CD4-positive, alpha-beta T cell treated with Interleukin-10 for 1 hour (primary cell): ENCODE measurements around the gene CFI.

Source experiments
- DNase-seq: peaks from one replicate; pipeline ENCODE4 v3.0.0-alpha.2; 2020

Gene CFI

DNA sequence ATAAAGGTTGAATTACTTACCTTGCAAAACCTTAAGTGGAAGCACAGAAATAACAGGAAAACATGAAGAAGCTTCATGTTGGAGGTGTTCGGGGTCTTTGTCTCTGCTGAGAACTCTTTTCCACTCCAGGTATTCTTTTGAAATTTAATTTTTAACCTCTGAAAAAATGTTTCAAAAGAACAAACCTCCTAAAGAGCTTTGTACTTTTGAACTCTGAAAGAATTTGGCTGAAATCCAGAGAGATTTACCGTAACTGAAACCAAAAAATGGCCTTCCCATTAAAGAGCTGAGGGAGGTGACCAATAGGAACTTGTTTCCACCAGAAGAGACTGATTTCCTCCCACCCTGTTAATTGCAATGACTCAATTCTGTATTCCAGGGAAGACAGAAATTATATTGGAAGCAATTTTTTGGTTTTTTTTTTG, at the start of gene CFI:
Gene CFI, minus strand, starts transcription at position 105 of the 425 bp plus-strand sequence. Its CDS starts 28 bp downstream, at position 77.
- DNase-seq: no peak

DNA sequence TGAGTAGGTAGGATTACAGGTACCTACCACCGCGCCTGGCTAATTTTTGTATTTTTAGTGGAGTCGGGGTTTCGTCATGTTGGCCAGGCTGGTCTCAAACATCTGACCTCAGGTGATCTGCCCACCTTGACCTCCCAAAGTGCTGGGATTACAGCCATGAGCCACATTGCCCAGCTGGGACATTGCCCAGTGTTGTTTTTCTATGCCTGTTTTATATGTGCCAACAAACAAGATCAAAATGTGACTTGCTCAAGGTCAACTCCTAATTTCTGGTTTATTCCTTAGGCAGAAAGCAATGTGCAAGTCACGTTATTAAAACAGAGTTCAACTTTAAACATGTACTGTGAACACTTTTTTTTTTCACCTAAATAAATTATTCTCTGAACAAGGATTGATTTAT, 48.8 kb upstream of the CFI start:
- DNase-seq: no peak

DNA sequence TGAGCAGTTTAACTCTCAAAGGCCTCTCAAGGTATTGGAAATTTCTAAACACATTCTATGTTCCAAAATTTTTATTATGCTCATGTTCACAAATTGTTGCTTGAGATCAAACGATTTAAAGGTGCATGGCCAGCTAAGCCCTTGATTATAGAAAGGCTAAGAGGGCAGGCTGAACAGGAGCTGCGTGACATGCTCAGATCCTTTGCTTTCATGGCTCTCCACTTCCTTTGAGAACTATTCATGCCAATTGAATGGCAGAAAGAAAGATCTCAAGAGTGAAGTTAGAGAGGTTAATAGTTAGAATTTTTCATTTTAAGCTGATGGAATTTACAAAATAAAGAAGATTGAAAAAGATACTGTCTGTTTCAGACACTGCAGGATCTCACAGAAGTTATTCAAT, 46.7 kb upstream of the CFI start:
- DNase-seq: no peak

DNA sequence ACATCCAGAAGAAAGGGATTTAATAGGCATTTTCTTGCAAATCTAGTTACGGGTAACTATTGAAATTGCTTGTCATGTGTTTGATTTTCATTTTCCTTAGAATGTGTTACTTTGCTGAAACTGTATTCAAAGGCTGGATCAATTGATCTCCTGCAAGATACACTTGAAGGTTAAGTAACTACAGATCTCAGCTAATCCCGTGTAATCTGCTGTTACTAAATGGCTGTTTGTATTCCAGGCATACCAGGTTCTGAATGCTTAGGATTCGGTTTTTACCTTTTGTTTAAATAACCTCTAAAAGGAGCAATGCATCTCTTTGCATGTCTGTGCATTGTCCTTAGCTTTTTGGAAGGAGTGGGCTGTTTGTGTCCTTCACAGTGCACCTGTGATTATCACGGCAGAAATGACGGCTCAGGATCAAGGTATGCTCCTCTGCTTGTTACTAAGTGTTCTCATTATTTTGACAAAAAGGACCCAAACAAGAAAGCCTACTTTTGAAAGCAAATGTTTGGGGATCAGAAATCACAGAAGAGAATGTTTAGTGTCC, 46.2 kb upstream of the CFI start, which contains the start of gene LRIT3:
Gene LRIT3, plus strand, starts transcription at position 212 of the 547 bp plus-strand sequence. Its CDS starts 95 bp downstream, at position 307.
- no peak for DNase-seq

DNA sequence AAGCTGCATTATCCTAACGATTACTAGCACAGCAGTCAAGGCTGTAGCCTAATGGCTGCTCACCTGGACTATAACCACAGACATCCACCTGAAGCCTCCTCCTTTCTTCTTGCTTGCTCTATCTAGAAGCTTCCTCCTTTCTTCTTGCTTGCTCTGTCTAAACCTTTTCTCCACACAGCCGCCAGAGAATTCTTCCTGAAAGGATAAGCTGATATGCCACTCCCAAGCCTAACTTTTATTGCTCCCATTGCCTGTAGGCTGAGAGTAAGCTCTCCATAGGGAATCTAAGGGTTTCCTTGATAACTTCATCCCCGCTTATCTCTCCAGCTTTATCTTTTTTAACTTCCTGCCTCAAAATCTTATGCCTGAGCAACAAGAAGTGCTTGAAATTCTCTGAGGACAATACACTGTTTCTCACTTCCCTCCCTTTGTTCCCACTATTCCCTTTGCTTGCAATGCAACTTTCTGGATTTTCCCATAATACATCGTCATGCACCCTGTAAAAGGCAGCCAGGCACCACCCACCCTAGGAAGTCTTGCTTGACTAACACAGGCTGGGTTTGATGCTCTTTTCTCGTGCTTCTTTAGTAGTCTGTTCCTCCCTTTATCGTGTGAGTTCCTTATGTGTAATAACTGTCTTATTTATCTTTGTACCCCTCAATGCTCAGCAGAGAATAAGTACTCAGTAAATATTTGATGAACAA, 44.7 kb upstream of the CFI start:
- no peak for DNase-seq

DNA sequence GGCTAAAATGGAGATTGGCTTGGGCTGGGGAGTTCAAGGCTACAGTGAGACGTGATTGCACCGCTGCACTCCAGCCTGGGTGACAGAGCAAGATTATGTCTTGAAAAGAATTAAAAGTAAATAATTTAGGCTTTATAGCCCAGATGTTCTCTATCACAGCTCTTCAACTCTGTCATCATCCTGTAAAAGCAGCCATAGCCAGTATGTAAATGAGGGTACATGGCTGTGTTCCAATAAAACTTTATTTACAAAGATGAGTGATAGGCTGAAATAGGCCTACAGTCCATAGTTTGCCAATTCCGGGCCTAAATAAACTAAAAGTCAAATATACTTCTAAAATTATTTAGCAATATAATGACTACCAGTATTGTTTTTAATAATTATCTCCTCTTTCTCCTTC, 35.2 kb upstream of the CFI start:
- no peak for DNase-seq

DNA sequence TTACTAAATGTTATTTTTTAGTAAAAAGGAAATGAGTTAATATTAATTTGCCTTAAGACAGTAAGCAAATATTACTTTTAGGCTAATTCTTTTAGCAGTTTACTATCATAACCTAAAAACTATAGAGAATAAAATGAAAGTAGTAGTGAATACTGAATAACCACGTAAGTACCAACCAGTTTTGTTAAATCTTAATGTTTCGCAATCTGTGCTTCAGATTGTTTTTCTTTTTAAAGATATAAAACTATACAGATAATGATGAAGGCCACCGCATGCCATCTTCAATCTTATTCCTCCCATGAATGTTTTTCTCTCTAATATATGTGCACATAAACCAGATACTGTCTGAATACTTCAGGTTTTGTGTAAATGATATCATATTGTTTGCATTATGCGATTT, 32.0 kb upstream of the CFI start:
- no peak for DNase-seq

DNA sequence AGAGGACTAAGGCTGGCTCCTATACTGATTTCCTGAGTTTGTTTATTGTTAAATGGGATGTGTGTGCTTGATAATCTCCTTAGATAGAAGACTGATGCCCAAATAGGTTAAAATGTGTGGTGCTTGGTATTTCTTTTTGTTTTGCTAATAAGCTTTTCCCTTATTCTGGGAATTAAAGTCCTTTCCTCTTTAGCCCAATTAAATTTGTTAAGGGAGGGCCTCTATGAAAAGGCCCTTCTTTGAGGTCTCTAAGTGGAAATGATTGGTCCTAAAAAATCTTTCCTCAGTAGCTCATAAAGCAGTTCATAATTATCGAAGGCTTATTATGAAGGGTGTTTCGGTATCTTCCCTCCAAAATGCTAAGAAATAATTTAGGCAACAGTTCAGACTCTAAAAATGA, 25.9 kb upstream of the CFI start, which contains the start of gene RRH:
Gene RRH, plus strand, starts transcription at position 301 of the 400 bp plus-strand sequence. Its CDS starts 56 bp downstream, at position 357.
- no peak for DNase-seq

DNA sequence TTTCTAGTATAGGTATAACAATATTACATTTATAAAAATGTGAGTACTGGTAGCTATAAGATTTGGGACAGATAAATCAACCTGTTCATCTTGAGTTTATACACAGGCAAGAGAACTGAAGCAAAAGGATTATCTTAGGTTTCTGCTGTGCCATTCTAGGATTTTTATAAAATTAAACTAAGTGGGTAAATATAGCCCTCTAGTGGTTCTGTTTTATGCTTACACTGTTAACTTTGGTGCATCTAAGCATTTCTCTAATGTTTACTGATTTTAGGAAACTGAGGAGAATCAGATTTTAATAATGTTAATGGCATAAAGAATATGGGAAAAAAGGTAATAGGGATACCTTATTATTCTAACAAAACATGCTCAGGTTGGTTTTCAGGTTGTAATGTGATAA, 24.9 kb upstream of the CFI start:
- peak; percentile 34 for DNase-seq

DNA sequence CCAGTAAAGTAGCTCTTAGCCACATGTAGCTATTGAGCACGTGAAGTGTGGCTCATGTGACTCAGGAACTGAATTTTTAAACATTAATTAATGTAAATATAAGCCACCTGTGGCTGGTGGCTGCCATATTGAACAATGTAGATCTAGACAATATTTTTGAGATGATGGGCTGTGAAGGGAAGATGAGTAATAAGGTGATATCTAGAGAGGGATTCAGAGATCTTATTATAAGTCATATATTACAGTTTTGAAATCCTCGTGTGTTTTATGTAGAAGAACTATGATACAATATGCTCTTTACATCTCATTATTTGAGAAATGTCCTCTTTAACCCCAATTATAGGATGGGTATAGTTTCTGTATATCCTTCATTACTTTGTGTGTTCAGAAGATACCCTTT, 19.4 kb upstream of the CFI start:
- DNase-seq: no peak

DNA sequence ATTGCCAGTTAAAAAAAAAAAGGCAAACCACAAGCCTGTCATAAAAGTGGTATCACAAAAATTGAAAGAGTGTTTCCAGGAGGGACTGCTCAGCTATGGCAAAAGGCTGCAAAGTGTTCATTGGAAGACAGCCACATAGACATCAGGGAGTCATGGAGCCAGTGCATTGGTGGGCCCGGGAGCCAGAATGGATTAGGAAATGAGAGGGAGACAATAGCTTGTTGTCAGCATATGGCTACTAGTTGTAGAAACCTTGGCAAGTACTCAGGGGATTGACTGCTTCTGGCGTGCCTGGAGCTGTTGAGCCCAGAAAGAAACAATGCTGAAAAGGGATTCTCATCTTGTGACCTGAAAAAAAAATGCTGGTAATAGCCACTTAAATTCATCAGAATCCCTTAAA, 18.8 kb upstream of the CFI start:
- DNase-seq: no peak

DNA sequence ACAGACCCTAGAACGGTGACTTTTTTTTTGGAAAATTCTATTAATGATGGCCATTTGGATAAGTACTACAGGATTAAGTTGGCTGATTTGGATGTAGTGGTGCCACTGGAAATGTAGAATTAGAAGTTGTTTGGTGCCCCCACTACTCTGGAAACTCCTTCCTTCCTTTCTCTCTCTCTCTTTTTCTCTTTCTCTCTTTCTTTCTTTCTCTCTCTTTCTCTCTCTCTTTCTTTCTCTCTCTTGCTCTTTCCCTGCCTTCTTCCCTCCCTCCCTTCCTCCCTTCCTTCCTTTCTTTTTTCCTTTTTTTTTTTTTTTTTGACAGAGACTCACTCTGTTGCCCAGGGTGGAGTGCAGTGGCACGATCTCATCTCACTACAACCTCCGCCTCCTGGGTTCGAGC, 16.5 kb upstream of the CFI start:
- DNase-seq: no peak

DNA sequence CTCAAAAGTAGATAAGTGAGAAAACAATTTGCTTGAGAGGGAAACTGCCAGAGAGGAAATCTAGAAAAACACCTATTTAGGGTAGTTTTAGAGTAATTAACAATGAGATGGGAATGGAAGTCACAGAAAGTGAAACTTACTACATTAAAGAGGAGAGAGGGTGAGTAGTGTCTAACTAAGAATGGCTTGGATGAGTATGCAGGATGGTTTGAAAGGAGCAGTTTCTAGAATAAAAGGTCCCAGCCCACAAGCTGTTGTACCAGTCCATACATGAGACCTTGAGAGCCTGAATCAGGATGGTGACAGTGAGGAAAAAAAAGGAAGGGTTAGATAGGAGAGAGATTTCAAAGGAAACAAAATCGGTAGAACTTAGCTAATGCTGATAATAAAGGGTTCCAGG, 15.1 kb upstream of the CFI start:
- no peak for DNase-seq

DNA sequence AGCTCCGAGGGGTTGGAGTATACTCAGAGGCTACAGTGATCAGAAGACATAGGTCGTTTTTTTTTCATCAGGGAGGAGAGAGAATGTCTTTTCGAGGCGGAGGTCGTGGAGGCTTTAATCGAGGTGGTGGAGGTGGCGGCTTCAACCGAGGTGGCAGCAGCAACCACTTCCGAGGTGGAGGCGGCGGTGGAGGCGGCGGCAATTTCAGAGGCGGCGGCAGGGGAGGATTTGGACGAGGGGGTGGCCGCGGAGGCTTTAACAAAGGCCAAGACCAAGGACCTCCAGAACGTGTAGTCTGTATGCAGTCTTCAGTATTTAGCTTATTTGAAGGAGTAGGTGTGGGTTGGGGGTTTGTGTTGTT, 14.3 kb upstream of the CFI start:
- peak; percentile 59 for DNase-seq

DNA sequence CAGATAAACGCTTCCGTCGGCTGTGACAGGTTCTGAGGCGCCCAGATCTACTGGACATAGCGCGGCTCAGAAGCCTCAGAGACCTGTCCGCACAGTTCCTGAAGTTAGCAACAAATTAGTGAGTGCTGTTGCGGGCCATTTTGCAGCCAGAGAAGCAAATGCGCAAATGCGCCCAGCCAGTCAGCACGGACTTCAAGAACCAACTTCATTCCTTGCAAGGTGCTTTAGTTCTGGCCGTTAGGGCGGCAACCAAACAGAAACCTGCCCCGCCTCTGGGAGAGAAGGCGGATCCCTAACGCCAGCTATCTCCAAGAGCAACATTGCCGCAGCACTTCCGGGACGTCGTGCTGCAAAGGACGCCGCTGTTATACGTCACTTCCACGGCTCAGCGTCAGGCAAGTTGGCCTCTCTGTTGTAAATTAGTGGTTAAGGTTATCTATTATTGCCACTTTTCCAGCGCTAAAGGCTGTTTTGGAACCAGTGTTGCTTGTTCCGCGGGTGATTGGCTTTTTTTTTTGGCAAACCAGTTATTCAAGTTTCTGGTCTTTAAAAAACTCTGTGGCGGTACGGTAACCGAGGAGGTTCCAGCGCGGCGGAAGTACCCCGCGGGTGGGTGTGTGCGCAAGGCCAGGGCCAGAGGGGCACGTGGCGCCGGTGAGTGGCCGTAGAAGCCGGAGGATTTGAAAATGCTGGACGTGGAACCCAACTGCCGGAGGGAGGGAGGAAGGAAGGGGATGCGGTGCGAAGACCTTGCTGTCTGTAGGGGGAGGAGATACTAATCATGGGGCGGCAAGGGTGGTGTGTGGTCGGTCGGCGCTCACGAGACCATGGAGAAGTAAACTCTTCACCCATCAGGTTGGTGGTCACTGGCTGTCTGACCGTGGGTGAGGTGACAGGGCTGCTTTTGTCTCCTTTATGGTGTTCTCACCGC, 13.6 kb upstream of the CFI start, which contains the start of gene GAR1:
Gene GAR1, plus strand, starts transcription at position 612 of the 931 bp plus-strand sequence. CDS start 403 bp downstream, outside the sequence.
- peak; percentile 90 for DNase-seq

DNA sequence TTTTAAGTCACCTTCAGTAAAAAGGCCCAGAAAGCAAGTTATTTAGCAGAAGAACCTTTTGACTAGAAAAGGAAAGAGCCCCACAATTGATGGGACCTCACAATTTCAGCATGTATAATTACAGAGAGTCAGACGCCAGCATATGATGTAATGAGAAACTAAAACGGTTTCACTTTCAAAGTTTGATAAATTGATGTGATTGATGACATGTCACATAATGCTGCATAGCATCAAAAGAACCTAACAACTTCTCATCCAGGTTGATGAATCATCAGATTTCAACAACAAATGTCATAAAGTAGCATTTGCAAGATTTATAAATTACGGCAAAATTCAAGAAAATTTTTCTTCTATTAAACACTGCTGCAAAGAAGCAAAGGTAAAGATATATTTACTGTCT, 9.9 kb upstream of the CFI start:
- DNase-seq: no peak

DNA sequence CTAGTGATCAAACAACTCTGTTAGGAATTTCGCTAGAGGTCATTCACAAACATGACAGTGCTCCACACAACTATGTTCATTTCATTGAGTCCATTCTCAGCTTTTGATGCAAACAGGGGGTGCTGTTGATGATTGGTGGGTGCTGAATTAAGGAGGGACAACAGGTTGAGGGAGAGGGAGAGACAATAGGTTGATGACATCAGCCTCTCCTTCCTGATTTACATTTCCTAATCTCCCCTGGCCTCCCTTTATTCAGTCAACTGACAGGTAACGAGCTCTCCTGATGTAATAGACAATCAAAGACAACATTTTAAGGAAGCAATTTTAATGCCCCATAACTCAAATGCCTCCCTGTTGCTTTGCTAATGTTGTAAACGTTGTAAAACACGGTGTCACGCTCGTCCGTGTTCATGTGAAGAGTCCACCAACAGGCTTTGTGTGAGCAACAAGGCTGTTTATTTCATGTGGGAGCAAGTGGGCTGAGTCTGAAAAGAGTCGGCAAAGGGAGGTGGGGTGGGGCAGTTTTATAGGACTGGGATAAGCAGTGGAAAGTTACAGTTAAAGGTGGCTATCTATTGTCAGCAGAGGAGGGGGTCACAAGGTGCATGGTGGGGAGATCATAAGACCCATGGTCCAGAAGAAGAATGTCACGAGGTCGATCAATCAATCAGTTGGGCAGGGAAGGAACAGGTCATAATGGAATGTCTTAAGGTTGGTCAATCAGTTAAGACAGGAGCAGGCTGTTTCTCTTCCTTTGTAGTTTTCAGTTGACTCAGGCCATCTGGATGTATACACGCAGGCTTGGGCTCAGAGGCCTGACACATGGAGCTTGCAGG, 9.0 kb upstream of the CFI start:
- no peak for DNase-seq

DNA sequence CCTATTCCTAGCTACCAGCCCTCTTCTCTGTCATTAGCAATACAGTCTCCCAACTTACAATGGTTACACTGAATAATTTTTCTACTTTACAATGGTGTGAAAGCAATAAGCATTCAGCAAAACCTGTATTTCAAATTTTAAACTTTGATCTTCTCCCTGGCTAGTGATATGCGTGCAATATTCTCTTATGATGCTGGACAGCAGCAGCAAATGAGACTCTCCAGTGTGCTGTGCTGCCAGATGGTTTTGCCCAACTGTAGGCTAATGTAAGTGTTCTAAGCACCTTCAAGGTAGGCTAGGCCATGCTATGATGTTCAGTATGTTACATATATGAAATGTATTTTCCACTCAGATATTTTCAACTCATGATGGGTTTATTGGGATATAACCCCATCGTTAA, 7.9 kb upstream of the CFI start:
- DNase-seq: no peak

DNA sequence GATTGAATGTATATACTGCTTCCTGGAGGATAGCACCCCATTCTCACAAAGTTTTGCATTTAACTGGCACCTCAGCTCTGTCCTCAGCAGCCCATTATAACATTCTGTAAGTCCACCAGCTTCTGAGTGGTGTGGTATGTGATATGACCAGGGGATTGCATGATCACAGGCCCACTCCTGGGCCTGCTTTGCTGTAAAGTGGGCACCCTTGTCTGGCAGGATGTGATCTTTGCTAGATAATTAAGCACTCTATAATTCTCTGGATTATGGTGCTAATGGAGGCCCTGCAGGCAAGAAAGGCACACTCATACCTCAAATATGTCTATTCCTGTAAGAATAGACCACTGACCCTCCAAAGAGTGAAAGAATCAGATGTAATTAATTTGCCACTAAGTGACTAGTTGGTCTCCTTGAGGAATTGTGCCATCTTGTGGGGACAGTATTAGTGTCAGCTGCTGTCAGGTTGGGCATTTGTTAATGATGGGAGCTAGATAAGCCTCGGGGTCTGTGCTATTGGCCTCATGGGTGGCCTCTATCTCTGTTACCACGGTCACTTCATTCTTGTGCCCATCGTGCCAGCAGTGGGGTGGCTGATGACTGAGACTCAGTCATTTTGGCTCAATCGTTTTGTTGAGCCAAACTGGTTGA, 2.2 kb upstream of the CFI start:
- DNase-seq: peak; percentile 46

DNA sequence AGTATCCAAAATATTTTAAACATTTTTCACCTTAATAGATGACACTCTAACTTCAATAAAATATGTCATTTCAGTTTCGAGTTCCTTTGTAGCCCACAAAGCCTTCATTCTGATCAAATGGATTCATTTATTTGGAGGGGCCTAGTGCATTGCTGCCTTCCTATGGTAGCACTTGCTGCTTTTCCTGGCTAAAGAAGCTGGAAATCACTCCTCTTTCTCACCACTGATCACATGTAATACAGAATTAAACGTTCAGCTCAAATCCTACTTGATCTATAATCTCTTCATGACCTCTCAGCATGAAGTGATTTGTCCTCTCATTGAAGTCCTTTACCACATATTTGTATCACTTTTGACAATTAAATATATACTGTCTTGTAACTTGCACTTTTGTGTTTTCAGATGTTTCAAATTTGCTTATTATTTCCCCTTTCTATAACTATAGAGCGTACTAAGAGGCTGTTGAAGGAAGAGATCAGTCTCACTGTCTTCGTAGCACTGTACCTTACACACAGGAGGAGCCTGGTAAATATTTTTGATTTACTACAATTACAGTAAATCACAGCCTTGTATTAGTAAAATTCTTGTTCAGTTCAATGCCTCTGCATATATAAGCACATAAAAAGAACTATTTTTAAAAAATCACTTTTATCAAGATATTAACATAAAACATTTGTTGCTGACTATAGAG, 555 bp downstream of the CFI start:
- DNase-seq: no peak

DNA sequence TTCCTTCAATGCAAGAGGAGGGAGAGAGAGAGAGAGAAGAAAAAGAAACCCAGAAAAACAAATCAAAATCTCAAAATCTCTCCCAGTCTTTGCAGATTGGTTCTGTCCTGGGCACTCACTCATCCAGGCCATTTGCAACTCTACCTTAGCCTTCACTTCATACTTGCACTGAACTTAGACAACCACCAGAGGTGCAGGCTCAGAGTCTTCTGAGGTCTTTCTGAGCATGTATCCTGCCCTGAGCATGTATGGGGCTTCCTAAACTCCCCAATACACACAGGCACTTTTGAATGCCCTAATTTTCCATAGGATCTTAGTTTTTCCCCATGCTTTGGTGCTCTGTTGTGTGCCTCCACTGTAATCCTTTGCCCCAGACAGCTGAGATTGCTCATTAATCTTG, 2.9 kb downstream of the CFI start:
- no peak for DNase-seq

DNA sequence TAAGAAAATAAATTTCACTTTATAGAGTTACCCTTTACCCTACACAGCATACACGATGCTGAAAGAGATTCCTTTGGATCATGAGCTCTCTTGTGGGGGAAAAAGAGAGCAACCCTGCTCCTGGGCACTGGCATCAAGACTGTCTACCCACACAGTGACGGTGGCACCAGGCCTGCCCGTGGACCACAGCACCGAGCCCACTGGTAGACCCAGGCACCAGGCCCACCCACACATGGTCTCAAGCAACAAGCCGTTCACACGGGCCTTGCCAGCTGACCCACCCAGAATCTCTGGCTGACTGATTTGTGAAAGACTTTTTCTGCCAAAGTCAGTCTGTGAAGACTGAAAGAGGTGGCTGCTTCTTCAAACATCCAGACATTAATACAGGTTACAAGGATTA, 6.7 kb downstream of the CFI start:
- DNase-seq: no peak
